ENCODE measurements around the gene KIAA0930.
A peak's percentile ranks its signal among the peaks of the same experiment; 100 is the strongest.

Gene KIAA0930

GRCh38 chr22:45172881-45173585 lies 67.7 kb downstream of the KIAA0930 start:
- no peak for DNase-seq (ENCODE audit: low read depth)

GRCh38 chr22:45171830-45172229 lies 68.9 kb downstream of the KIAA0930 start:
- DNase-seq (ENCODE audit: low read depth) = no peak

- no peak for DNase-seq (ENCODE audit: low read depth)
These were observed 70.9 kb downstream of the KIAA0930 start for GRCh38 chr22:45169591-45170466.

GRCh38 chr22:45166932-45167331 lies 73.8 kb downstream of the KIAA0930 start:
- no peak for DNase-seq (ENCODE audit: low read depth)

GRCh38 chr22:45164270-45165088 lies 76.2 kb downstream of the KIAA0930 start:
- no peak for DNase-seq (ENCODE audit: low read depth)

- DNase-seq (ENCODE audit: low read depth) = peak; percentile 96
These were observed 77.0 kb downstream of the KIAA0930 start, which contains the start of gene NUP50 for GRCh38 chr22:45163451-45164269. TSS of gene NUP50 (plus strand) at chr22:45163925. CDS start at chr22:45168178, 4,253 bp downstream.

- DNase-seq (ENCODE audit: low read depth) = no peak
These were observed 77.6 kb downstream of the KIAA0930 start for GRCh38 chr22:45163099-45163450.

- no peak for DNase-seq (ENCODE audit: low read depth)
These were observed 78.2 kb downstream of the KIAA0930 start for GRCh38 chr22:45162531-45162930.

GRCh38 chr22:45159652-45160462 lies 80.8 kb downstream of the KIAA0930 start:
- no peak for DNase-seq (ENCODE audit: low read depth)

GRCh38 chr22:45157907-45158306 lies 82.8 kb downstream of the KIAA0930 start:
- no peak for DNase-seq (ENCODE audit: low read depth)

GRCh38 chr22:45155050-45155840 lies 85.4 kb downstream of the KIAA0930 start:
- no peak for DNase-seq (ENCODE audit: low read depth)

GRCh38 chr22:45154383-45154782 lies 86.3 kb downstream of the KIAA0930 start:
- DNase-seq (ENCODE audit: low read depth) = no peak

- no peak for DNase-seq (ENCODE audit: low read depth)
These were observed 89.2 kb downstream of the KIAA0930 start for GRCh38 chr22:45151503-45151902.

- no peak for DNase-seq (ENCODE audit: low read depth)
These were observed 90.6 kb downstream of the KIAA0930 start for GRCh38 chr22:45150139-45150538.

GRCh38 chr22:45149671-45150070 lies 91.0 kb downstream of the KIAA0930 start:
- no peak for DNase-seq (ENCODE audit: low read depth)

GRCh38 chr22:45144916-45145315 lies 95.8 kb downstream of the KIAA0930 start:
- no peak for DNase-seq (ENCODE audit: low read depth)

GRCh38 chr22:45142376-45142775 lies 98.3 kb downstream of the KIAA0930 start:
- DNase-seq (ENCODE audit: low read depth) = no peak
